Choroid plexus epithelial cell (primary cell): ENCODE measurements around the gene HAND2.

Source experiments
- DNase-seq: peaks from one replicate; pipeline ENCODE4 v3.0.0-alpha.2; 2010; ENCODE audit warnings: low read depth
- H3K4me3 ChIP-seq: 2 replicates; pipeline ENCODE4 v1.5.1; 2011; ENCODE audit warnings: low read depth, mild to moderate bottlenecking, control low read depth, low read length, moderate library complexity
- CTCF ChIP-seq: conservative IDR thresholded peaks from 2 replicates; pipeline ENCODE4 v1.5.1; 2011; ENCODE audit warnings: low read depth, mild to moderate bottlenecking, control low read depth, inconsistent platforms, low read length, moderate library complexity

The HAND2 gene

GRCh38 chr4:173572493-173573129 lies 42.6 kb upstream of the HAND2 start:
- H3K4me3 ChIP-seq = no peak overlapping the region
- DNase-seq = no peak
- TF ChIP-seq CTCF = no peak

GRCh38 chr4:173571620-173572019 lies 41.6 kb upstream of the HAND2 start:
- no peak for DNase-seq
- no peak overlapping the region for H3K4me3 ChIP-seq
- TF ChIP-seq CTCF = no peak

GRCh38 chr4:173565281-173565680 lies 35.3 kb upstream of the HAND2 start:
- no peak for DNase-seq
- no peak overlapping the region for H3K4me3 ChIP-seq
- no peak for TF ChIP-seq CTCF

- DNase-seq = no peak
- no peak overlapping the region for H3K4me3 ChIP-seq
- TF ChIP-seq CTCF = no peak
Observed at GRCh38 chr4:173564461-173564860, 34.4 kb upstream of the HAND2 start.

GRCh38 chr4:173560896-173561295 lies 30.9 kb upstream of the HAND2 start:
- DNase-seq = no peak
- H3K4me3 ChIP-seq = no peak overlapping the region
- no peak for TF ChIP-seq CTCF

- H3K4me3 ChIP-seq = no peak overlapping the region
- no peak for TF ChIP-seq CTCF
- DNase-seq = no peak
Observed at GRCh38 chr4:173556398-173557131, 26.5 kb upstream of the HAND2 start.

GRCh38 chr4:173547889-173548288 lies 17.9 kb upstream of the HAND2 start:
- H3K4me3 ChIP-seq = no peak overlapping the region
- TF ChIP-seq CTCF = no peak
- DNase-seq = no peak
